Smooth muscle cell (in vitro differentiated cells): Measurements from ENCODE around the gene AGBL1. TPM values are rescaled to one million over a fixed set of nuclear protein-coding genes. Genes with fewer than 3 reads are reported as not detected.

Experiments used
- DNase-seq: peaks from one replicate; lab custom pipeline; 2025; ENCODE audit not compliant: unreplicated experiment; lab: John Stamatoyannopoulos, UW
- H2AFZ ChIP-seq: fragments of 200-600 bp; sonication (generic); 2 replicates; pipeline ENCODE4 v1.6.0; 2016; ENCODE audit warnings: antibody characterized with exemption, low read depth, mild to moderate bottlenecking
- H3F3A ChIP-seq: fragments of 200-600 bp; sonication (generic); 2 replicates; pipeline ENCODE4 v1.6.0; 2017; ENCODE audit warnings: antibody characterized with exemption, low read depth
- H3K27ac ChIP-seq: fragments of 200-600 bp; sonication (generic); 2 replicates; pipeline ENCODE4 v1.5.1; 2016; ENCODE audit warnings: low read depth, mild to moderate bottlenecking
- H3K27me3 ChIP-seq: fragments of 200-600 bp; sonication (generic); 2 replicates; pipeline ENCODE4 v1.6.1; 2016; ENCODE audit warnings: low read depth, mild to moderate bottlenecking
- H3K36me3 ChIP-seq: fragments of 200-600 bp; sonication (generic); 2 replicates; pipeline ENCODE4 v1.5.1; 2016; ENCODE audit warnings: low read depth
- H3K4me1 ChIP-seq: fragments of 200-600 bp; sonication (generic); 2 replicates; pipeline ENCODE4 v1.5.1; 2016; ENCODE audit warnings: low read depth
- H3K4me2 ChIP-seq: fragments of 200-600 bp; sonication (generic); 2 replicates; pipeline ENCODE4 v1.6.0; 2016; ENCODE audit warnings: mild to moderate bottlenecking
- H3K4me3 ChIP-seq: fragments of 200-600 bp; sonication (generic); 2 replicates; pipeline ENCODE4 v1.5.1; 2016; ENCODE audit warnings: mild to moderate bottlenecking
- H3K79me2 ChIP-seq: fragments of 200-600 bp; sonication (generic); 2 replicates; pipeline ENCODE4 v1.6.0; 2016; ENCODE audit warnings: low read depth, mild to moderate bottlenecking
- H3K9ac ChIP-seq: fragments of 200-600 bp; sonication (generic); 2 replicates; pipeline ENCODE4 v1.6.0; 2016; ENCODE audit warnings: low read depth
- H3K9me3 ChIP-seq: fragments of 200-600 bp; sonication (generic); replicated peaks from 2 replicates; pipeline ENCODE4 v1.5.1; 2016; ENCODE audit warnings: low read depth
- H4K20me1 ChIP-seq: fragments of 200-600 bp; sonication (generic); 2 replicates; pipeline ENCODE4 v1.6.0; 2016; ENCODE audit warnings: low read depth
- CTCF ChIP-seq: fragments of 200-600 bp; sonication (generic); IDR thresholded peaks from 2 replicates; pipeline ENCODE4 v1.5.1; 2017; ENCODE audit warnings: borderline replicate concordance, mild to moderate bottlenecking, antibody characterized with exemption; ENCODE audit not compliant: insufficient read depth, poor library complexity, severe bottlenecking
- WGBS: methylation state at CpG from one replicate; pipeline ENCODE4 v1.1.7; 2016; ENCODE audit warnings: low lambda C conversion rate; 5-methylcytosine and 5-hydroxymethylcytosine counted together
- polyA plus RNA-seq: library from polyadenylated mRNA; unstranded; fragments of >200 nt; fragmentation: Nextera tagmentation; extraction: Ambion mirVana; gene quantifications from 2 replicates; pipeline ENCODE4 v1.2.1, GENCODE V29; 2016
- total RNA-seq: library from RNA; depleted of rRNA; stranded (reverse); fragments of >200 nt; gene quantifications from 2 replicates; pipeline ENCODE4 v1.2.3, GENCODE V29; 2014

Gene AGBL1
- total and polyA plus RNA-seq, 2 experiments from 2014 or later = not detected

GRCh38 chr15:86677278-86677677, 597.6 kb downstream of the AGBL1 start:
- Histone ChIP-seq H3K79me2 (no peaks in the 10 kb centered on the region), H3K36me3 (no peaks in the 10 kb centered on the region), H3F3A (no peaks in the 10 kb centered on the region), H3K4me2 (no peak overlapping the region), H3K27ac (no peak overlapping the region), H2AFZ (no peak overlapping the region), H3K4me3 (no peak overlapping the region), H3K9me3 (no peaks in the 10 kb centered on the region), H3K9ac (no peak overlapping the region), H4K20me1 (no peaks in the 10 kb centered on the region), H3K27me3 (no peaks in the 10 kb centered on the region), H3K4me1 (peaks cover 8% of the 10 kb centered on the region)
- no peak for DNase-seq
- WGBS = 75% methylated on average over 6 of the region's 6 CpGs
- no peak for TF ChIP-seq CTCF

- Histone ChIP-seq H3K4me3 (no peak overlapping the region), H3K27ac (no peak overlapping the region), H3K27me3 (no peaks in the 10 kb centered on the region), H3K4me2 (no peak overlapping the region), H3K9me3 (no peaks in the 10 kb centered on the region), H3K4me1 (no peaks in the 10 kb centered on the region), H2AFZ (no peak overlapping the region), H3K36me3 (no peaks in the 10 kb centered on the region), H3K79me2 (no peaks in the 10 kb centered on the region), H3F3A (no peaks in the 10 kb centered on the region), H3K9ac (no peak overlapping the region), H4K20me1 (no peaks in the 10 kb centered on the region)
- TF ChIP-seq CTCF = no peak
- 92% methylated on average over 3 of the region's 3 CpGs for WGBS
- no peak for DNase-seq
Observed at GRCh38 chr15:86685263-86685662, 605.6 kb downstream of the AGBL1 start.

- DNase-seq = no peak
- no peaks in the 10 kb centered on the region for H3K36me3 ChIP-seq
- TF ChIP-seq CTCF = no peak
- H3K79me2 ChIP-seq = no peaks in the 10 kb centered on the region
- no peaks in the 10 kb centered on the region for H3F3A ChIP-seq
- H3K4me1 ChIP-seq = no peaks in the 10 kb centered on the region
- no peak overlapping the region for H3K4me2 ChIP-seq
- H2AFZ ChIP-seq = no peak overlapping the region
- H4K20me1 ChIP-seq = no peaks in the 10 kb centered on the region
- WGBS = 84% methylated on average over 4 of the region's 4 CpGs
- no peaks in the 10 kb centered on the region for H3K27me3 ChIP-seq
- no peaks in the 10 kb centered on the region for H3K9me3 ChIP-seq
- no peak overlapping the region for H3K9ac ChIP-seq
- H3K27ac ChIP-seq = no peak overlapping the region
- H3K4me3 ChIP-seq = no peak overlapping the region
Observed at GRCh38 chr15:86689006-86689405, 609.3 kb downstream of the AGBL1 start.

- no peaks in the 10 kb centered on the region for H4K20me1 ChIP-seq
- H3K36me3 ChIP-seq = no peaks in the 10 kb centered on the region
- no peak overlapping the region for H3K4me3 ChIP-seq
- H3K79me2 ChIP-seq = no peaks in the 10 kb centered on the region
- no peaks in the 10 kb centered on the region for H3K9me3 ChIP-seq
- TF ChIP-seq CTCF = no peak
- H3K9ac ChIP-seq = no peak overlapping the region
- 95% methylated on average over 1 of the region's 1 CpG for WGBS
- no peaks in the 10 kb centered on the region for H3K27me3 ChIP-seq
- H3K4me2 ChIP-seq = no peak overlapping the region
- H3K4me1 ChIP-seq = no peaks in the 10 kb centered on the region
- H2AFZ ChIP-seq = no peak overlapping the region
- no peak for DNase-seq
- no peaks in the 10 kb centered on the region for H3F3A ChIP-seq
- H3K27ac ChIP-seq = no peak overlapping the region
Observed at GRCh38 chr15:86690566-86690965, 610.9 kb downstream of the AGBL1 start.
